Choroid plexus epithelial cell (primary cell): ENCODE results near the gene ASIP.

ENCODE experiments used
- DNase-seq: peaks from one replicate; pipeline ENCODE4 v3.0.0-alpha.2; 2010; ENCODE audit warnings: low read depth
- H3K4me3 ChIP-seq: 2 replicates; pipeline ENCODE4 v1.5.1; 2011; ENCODE audit warnings: low read depth, mild to moderate bottlenecking, control low read depth, low read length, moderate library complexity
- TF ChIP-seq, protein P1 (sequence below): conservative IDR thresholded peaks from 2 replicates; pipeline ENCODE4 v1.5.1; 2011; ENCODE audit warnings: low read depth, mild to moderate bottlenecking, control low read depth, inconsistent platforms, low read length, moderate library complexity

The ASIP gene

GRCh38 chr20:34312024-34312460 lies 70.8 kb downstream of the ASIP start:
- no peak for DNase-seq
- TF ChIP-seq, protein P1, sequence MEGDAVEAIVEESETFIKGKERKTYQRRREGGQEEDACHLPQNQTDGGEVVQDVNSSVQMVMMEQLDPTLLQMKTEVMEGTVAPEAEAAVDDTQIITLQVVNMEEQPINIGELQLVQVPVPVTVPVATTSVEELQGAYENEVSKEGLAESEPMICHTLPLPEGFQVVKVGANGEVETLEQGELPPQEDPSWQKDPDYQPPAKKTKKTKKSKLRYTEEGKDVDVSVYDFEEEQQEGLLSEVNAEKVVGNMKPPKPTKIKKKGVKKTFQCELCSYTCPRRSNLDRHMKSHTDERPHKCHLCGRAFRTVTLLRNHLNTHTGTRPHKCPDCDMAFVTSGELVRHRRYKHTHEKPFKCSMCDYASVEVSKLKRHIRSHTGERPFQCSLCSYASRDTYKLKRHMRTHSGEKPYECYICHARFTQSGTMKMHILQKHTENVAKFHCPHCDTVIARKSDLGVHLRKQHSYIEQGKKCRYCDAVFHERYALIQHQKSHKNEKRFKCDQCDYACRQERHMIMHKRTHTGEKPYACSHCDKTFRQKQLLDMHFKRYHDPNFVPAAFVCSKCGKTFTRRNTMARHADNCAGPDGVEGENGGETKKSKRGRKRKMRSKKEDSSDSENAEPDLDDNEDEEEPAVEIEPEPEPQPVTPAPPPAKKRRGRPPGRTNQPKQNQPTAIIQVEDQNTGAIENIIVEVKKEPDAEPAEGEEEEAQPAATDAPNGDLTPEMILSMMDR, result no peak
- peak overlapping the region; percentile 36 for H3K4me3 ChIP-seq

DNA sequence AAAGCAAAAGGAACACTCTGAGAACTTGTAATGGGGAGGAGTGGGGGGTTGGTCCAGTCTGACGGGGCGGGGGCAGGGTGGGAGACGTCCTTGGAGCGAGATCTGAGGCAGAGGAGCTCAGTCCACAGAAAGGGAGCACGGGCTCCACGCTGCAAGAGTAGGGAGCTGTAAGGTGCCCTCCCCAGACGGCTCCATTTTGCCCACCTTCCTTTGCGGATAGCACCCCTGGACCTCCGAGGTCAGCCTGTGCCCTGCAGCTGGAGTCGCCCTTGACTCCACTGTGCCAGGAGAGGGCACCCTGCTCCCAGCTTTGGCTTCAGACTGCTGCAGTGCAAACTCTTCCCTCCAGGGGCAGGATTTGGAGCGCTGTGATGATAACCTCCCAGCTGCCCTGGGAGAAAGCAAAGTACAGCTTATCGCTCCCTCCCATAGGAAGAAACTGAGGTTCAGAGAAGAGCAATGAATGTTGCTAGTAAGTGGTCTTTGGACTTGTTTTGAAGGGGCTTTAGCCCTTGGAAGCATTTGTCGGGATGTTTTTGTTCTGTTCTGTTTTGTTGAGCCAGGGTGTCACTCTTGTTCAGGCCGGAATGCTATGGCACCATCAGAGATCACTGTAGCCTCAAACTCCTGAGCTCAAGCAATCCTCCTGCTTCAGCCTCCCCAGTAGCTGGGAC lies 71.5 kb downstream of the ASIP start:
- H3K4me3 ChIP-seq, result peak overlapping the region; percentile 46
- TF ChIP-seq, protein P1, result peak; percentile 100
- peak; percentile 89 for DNase-seq

DNA sequence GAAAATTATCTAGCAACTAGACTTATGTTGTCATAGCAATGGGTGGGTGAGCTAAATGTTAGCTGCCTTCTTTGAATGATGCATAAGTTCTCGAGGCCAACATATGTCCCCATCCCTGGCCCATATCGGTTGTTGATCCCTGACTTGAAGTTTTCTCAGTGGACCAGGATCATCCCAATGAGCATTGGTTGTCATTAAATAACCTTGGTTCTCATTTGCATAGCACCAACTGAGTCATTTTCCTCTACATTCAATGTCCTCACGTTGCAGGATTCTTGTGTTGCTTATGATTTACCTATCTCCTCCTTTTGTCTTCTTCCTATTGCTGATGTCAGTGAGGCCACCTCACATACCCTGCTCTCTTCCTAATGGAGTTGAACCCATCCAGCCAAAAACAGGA lies 74.0 kb downstream of the ASIP start:
- TF ChIP-seq, protein P1, result no peak
- no peak for DNase-seq
- no peak overlapping the region for H3K4me3 ChIP-seq

GRCh38 chr20:34316196-34316814 lies 75.1 kb downstream of the ASIP start:
- no peak overlapping the region for H3K4me3 ChIP-seq
- TF ChIP-seq, protein P1, result no peak
- DNase-seq, result peak; percentile 71
